GM19455 (cell line): ENCODE data around the gene GORASP2.

Source experiments
- ATAC-seq: cut with Tn5 transposase; IDR thresholded peaks from one replicate; pipeline ENCODE4 v1.9.1; 2021; ENCODE audit not compliant: unreplicated experiment

GORASP2 gene

GRCh38 chr2:170922634-170923494 lies 6.2 kb upstream of the GORASP2 start:
- ATAC-seq: no peak

GRCh38 chr2:170923799-170924198 lies 5.3 kb upstream of the GORASP2 start:
- ATAC-seq: no peak

GRCh38 chr2:170924969-170925368 lies 4.1 kb upstream of the GORASP2 start:
- ATAC-seq: no peak

- ATAC-seq: no peak
Measured at GRCh38 chr2:170925923-170926322, 3.1 kb upstream of the GORASP2 start.

- no peak for ATAC-seq
Measured at GRCh38 chr2:170926743-170927297, 2.2 kb upstream of the GORASP2 start.

GRCh38 chr2:170928036-170928823 lies 823 bp upstream of the GORASP2 start:
- ATAC-seq: no peak

- ATAC-seq: peak; percentile 15
Measured at GRCh38 chr2:170929686-170930050, 615 bp downstream of the GORASP2 start.

GRCh38 chr2:170930131-170930990 lies 1.3 kb downstream of the GORASP2 start:
- ATAC-seq: peak; percentile 34

- no peak for ATAC-seq
Measured at GRCh38 chr2:170930991-170931266, 1.9 kb downstream of the GORASP2 start.

- no peak for ATAC-seq
Measured at GRCh38 chr2:170932166-170932565, 3.1 kb downstream of the GORASP2 start.

- no peak for ATAC-seq
Measured at GRCh38 chr2:170932948-170933347, 3.9 kb downstream of the GORASP2 start.

- ATAC-seq: no peak
Measured at GRCh38 chr2:170937709-170938379, 8.8 kb downstream of the GORASP2 start.

GRCh38 chr2:170940066-170940465 lies 11.0 kb downstream of the GORASP2 start:
- ATAC-seq: no peak

GRCh38 chr2:170942615-170943014 lies 13.6 kb downstream of the GORASP2 start:
- ATAC-seq: no peak

GRCh38 chr2:170943041-170943440 lies 14.0 kb downstream of the GORASP2 start:
- no peak for ATAC-seq

- no peak for ATAC-seq
Measured at GRCh38 chr2:170943596-170943995, 14.5 kb downstream of the GORASP2 start.

GRCh38 chr2:170944545-170944944 lies 15.5 kb downstream of the GORASP2 start:
- ATAC-seq: no peak

- ATAC-seq: no peak
Measured at GRCh38 chr2:170949415-170949814, 20.4 kb downstream of the GORASP2 start.

GRCh38 chr2:170950221-170950761 lies 21.2 kb downstream of the GORASP2 start:
- ATAC-seq: peak; percentile 78

- no peak for ATAC-seq
Measured at GRCh38 chr2:170953941-170954340, 24.9 kb downstream of the GORASP2 start.
